ENCODE results near the gene BRMS1L.
"Not testable (repeated sequence)": the region's sequence is repeated elsewhere in the genome, so short reads cannot be mapped to it uniquely, and the experiment has no call there.

The BRMS1L gene, protein sequence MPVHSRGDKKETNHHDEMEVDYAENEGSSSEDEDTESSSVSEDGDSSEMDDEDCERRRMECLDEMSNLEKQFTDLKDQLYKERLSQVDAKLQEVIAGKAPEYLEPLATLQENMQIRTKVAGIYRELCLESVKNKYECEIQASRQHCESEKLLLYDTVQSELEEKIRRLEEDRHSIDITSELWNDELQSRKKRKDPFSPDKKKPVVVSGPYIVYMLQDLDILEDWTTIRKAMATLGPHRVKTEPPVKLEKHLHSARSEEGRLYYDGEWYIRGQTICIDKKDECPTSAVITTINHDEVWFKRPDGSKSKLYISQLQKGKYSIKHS

DNA sequence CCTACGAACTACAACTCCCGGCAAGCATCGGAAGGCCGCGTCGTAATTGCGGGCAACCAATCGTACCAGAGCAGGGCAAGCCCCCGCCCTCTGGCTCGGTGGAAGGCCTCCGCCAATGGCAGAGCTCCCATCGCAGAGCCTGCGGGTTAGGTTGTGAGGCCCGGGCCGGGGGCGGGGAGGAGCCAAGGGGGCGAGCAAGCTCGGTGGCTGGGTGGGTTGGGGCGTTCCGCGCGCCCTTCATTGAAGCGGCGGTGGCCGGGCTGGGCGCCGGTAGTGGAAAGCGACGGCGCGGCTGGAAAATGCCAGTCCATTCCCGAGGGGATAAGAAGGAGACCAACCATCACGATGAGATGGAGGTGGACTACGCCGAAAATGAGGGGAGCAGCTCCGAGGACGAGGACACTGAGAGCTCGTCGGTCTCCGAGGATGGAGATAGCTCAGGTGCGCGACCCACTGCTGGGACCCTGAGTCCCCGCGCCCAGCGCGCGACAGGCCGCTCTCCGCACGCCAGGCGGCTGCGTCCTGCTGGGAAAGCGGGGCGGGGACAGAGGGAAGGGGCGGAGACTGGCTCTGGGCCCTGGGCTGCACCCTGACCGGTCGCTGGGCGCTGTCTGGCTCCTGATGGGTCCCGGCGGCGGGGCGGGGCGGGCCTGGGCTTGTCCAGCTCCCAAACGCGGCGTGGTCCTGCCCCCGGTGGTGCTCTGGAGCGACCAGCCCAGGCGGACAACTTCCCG is at the start of gene BRMS1L:
Gene BRMS1L (plus strand): TSS at position 121 of the 734 bp plus-strand sequence. CDS start 179 bp downstream, at position 300.
- DNase-seq (ENCODE audit: low read depth in 3 of 3) = peak; percentile 90 to 97 (median 95)

DNA sequence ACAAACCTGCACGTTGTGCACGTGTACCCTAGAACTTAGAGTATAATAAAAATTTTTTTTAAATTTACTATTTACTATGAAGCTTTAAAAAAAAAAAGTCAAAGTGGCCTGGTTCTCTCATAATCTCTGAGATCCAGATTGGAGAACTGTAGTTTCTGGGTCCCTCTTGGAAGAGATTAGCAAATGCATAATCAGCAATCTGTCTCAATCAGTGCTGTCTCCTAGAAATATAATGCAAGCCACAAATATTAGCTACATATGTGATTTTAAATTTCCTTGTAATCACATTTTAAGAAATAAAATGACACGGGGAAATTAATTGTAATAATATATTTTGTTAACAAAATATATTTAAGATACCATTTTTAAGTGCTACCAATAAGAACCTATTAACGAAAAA is 49.3 kb upstream of the BRMS1L start:
- no peak for DNase-seq (ENCODE audit: low read depth in 3 of 3)

DNA sequence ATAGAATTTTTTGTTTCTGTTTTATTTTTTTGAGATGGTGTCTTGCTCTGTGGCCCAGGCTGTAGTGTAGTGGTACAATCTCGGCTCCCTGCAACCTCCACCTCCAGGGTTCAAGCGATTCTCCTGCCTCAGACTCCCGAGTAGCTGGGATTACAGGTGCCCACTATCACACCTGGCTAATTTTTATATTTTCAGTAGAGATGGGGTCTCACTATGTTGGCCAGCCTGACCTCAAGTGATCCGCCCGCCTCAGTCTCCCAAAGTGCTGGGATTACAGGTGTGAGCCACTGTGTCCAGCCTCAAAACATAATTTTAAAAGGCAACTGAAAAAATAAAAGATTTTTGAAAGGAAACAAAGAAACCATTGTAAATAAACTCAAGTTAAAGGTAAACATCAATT is 48.6 kb upstream of the BRMS1L start:
- DNase-seq (ENCODE audit: low read depth in 3 of 3) = not testable (repeated sequence)

DNA sequence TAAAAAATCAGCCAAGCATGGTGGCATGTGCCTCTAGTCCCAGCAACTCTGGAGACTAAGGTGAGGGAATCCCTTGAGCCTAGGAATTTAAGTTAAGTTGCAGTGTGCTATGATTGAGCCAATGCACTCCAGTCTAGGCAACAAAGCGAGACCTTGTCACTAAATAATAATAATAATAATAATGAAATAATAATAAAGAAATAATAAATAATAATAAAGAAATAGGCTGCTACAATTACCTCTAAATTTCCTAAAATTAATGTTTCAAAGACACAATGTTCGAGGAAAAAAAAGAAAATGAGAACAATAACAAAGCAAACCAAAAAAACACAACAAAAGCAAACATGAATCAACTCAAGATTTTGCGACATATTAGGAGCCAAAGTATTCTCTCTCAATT is 46.8 kb upstream of the BRMS1L start:
- DNase-seq (ENCODE audit: low read depth in 3 of 3) = no peak

- DNase-seq (ENCODE audit: low read depth in 3 of 3) = no peak
Measured at GRCh38 chr14:35783699-35784098, 42.4 kb upstream of the BRMS1L start.

DNA sequence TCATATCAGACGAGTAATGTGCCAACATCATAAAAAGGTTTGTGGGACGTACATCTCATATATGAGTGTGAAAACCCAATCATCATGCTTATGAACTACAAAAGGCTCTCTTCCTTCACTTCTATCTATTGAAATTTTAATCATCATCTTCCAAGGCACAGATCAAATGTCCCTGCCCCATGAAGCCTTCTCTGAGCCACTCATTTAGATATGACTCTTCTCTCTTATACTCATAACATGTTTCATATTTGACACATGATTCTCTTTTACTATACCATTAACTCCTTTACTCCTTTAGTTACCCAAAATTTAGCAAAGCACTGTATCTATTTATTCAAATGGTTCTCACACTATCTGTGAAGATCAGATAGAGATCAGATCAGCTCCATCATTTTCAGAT is 39.3 kb upstream of the BRMS1L start:
- DNase-seq (ENCODE audit: low read depth in 3 of 3) = no peak

DNA sequence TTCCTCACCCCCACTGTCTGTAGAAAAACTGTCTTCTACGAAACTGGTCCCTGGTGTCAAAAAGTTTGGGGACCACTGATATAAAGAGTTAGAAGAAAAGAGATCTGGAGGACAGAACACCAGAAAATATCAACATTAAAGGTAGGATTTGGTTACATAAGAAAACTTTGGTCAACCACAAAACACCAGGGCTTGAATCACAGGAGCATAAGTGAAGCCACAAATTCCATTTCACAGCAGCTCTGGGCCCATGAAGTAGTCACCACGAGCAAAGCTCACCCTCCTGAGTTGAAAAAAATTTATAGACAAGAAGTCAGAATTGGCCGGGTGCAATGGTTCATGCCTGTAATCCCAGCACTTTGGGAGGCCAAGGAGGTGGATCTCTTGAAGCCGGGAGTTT is 36.5 kb upstream of the BRMS1L start:
- DNase-seq (ENCODE audit: low read depth in 3 of 3) = peak in 1 of 3 experiments; percentile 6

GRCh38 chr14:35797796-35798195 is 28.3 kb upstream of the BRMS1L start:
- no peak for DNase-seq (ENCODE audit: low read depth in 3 of 3)

DNA sequence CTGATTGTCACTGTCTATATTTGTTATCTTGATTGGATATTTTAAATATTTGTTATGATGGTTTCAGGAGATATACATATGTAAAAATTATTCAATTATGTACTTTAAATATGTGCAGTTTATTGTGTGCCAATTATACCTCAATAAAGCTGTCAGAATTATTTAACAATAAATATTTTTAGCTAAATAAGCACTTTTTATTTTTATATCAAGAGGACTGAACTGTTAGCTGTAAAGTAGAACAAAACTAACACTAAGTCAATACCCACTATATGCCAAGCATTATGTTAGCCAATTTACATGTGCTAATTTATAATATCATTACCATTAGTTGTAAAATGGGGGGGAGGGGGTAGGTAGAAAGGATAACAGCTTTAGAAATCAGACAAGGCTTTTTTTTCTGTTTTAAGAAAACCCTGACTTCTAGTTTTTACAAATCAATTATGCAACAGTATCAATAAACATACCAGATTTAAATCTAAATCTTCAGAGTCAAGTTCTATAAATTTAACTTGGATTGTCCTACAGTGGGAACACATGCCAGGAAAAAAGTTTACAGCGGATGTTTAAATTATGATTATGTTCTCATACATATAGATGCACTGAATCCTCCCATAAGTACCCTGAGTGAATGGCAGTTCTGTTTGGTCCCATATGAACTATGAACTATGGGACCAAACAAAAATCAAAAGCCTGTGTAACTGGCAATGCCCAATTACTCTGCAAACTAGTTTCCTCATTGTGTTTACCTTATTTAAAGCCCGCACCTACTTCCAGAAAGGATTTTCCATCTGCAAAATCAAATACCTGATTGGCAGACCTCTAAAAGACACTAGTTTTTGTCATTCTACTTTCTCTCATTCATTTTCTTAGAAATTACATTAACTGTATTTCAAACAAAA is 19.9 kb upstream of the BRMS1L start:
- no peak for DNase-seq (ENCODE audit: low read depth in 3 of 3)

DNA sequence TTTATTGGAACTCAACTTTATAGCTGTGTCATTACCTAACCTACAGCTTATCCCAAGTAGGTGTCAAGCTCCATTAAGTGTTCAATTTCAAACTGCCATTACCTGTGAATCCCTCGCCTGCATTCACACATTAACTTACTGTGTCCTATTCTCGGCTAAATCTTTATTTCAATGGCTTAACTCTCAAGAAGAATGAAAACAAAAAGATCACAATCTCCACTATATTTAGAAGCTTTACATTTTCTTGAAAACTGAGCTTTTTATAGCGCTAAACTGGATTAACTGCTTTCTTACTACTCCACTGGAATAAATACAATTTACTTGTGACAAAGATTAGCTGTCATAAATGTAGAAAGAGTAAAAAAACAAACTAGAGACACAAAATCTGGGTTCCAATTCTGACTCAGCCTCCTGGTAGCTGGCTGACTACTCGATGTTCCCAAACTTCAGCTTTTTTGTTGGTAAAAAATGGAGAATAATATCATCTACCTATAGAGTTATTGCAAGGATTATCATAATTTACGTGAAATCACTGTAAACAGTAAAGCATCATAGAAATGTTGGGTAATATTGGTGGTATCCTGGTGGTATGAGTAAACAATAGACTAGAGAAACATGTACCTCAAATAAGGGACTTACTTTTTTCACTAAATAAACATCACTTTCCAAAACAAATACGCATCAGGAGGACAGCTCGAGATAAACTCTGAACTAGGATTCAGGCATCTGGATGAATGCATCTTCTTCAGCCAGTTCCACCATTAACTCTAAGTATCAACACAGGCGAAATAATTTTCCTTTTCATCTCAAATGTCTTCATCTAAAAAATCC is 18.8 kb upstream of the BRMS1L start:
- DNase-seq (ENCODE audit: low read depth in 3 of 3) = no peak

- DNase-seq (ENCODE audit: low read depth in 3 of 3) = peak in 1 of 3 experiments; percentile 28
Measured at GRCh38 chr14:35808076-35808637, 18.0 kb upstream of the BRMS1L start.

GRCh38 chr14:35808638-35809563 is 17.2 kb upstream of the BRMS1L start, which contains the start of gene RALGAPA1:
TSS of gene RALGAPA1 (minus strand) at chr14:35809295. CDS start at chr14:35808835, 460 bp downstream.
- peak; percentile 83 to 87 (median 86) for DNase-seq (ENCODE audit: low read depth in 3 of 3)

DNA sequence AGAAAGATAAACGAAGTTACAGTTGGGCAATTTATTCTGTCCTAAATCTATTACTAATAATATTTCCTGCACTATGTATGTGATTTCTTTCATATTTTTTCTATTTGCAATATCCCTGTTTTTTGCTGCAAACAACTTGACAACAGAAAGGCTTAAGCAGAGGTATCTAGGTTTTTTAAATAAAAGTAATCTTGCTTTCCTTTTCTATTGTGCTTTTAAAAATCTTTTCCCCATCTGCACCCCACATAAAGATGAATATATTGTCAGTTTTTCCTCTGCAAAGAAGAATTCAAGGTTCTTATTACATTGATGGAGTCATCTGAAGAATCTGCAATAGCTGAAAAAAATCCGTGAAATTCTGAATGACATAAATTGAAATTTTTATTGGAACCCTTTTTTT is 16.5 kb upstream of the BRMS1L start:
- no peak for DNase-seq (ENCODE audit: low read depth in 3 of 3)

DNA sequence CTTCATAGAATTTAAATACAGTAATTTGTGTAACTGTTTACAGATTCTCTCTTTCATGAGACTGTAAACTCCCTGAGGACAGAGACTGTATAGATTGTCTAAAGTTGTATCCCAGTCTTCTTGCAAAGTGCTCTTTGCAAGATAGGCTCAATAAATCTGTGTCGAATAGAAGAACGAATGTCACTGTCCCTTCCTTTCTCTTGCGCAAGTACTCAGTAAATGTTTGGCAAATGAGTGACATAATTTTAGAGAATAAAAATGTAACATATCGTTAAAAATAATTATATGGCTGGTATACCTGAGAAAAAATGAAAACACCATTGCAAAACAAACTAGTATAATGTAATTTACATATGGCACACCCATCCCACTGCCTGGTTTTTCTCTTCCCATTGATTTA is 15.2 kb upstream of the BRMS1L start:
- DNase-seq (ENCODE audit: low read depth in 3 of 3) = no peak

GRCh38 chr14:35814371-35815005 is 11.7 kb upstream of the BRMS1L start:
- peak; percentile 49 to 73 (median 66) for DNase-seq (ENCODE audit: low read depth in 3 of 3)

- no peak for DNase-seq (ENCODE audit: low read depth in 3 of 3)
Measured at GRCh38 chr14:35818346-35819115, 7.6 kb upstream of the BRMS1L start.

DNA sequence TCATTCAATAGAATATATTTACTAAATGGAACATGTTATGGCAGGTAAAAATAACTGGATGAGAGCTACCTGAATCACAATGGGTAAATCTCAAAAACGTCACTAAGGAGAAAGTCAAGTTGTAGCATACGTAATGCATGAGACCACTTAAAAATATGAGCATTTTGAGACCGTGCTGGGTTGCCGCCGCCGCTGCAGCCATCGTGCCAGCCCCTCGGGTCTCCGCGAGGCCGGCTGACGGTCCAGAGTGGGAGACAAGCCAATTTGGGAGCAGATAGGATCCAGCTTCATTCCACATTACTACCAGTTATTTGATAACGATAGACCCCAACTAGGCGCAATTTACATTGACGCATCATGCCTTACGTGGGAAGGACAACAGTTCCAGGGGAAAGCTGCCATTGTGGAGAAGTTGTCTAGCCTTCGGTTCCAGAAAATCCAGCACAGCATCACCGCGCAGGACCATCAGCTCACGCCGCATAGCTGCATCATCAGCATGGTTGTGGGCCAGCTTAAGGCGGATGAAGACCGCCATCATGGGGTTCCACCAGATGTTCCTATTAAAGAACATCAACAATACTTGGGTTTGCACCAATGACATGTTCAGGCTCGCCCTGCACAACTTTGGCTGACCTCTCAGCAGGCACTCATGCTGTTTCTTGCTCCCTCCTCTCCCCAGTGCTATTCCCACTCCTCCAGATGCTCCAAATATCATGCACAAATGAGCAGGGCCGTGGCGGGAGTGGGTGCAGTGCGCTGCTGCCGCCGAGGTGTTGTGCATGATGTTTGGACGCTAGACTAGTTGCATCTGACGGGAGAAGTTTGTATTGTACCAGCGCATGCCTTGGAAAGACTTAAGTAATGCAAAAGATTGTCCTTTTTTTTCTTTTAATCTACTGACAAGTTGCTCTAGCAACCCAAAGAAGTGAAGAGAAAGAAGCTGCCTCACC is 6.3 kb upstream of the BRMS1L start:
- DNase-seq (ENCODE audit: low read depth in 3 of 3) = no peak

All from stimulated activated CD4-positive, alpha-beta T cell treated with anti-CD3 and anti-CD28 coated beads, TNF-alpha, amount 100 ng/mL, for 24 hours (primary cell).